Motor neuron (in vitro differentiated cells): Measurements from ENCODE around the gene MOB1B. TPM values are rescaled to one million over a fixed set of nuclear protein-coding genes. Genes with fewer than 3 reads are reported as not detected.

Experiments
- ATAC-seq, 8 experiments: fragments of 200-7000 bp; cut with Tn5 transposase; replicated peaks in 6 of 8; 2 replicates each; pipeline ENCODE4 v1.8.0; 2021; ENCODE audit warnings: mild to moderate bottlenecking in 8 of 8, moderate library complexity in 8 of 8
- H3K27ac ChIP-seq, 2 donors: fragments of 250-450 bp; sonication (Bioruptor Pico); 2 replicates each; pipeline ENCODE4 v1.9.0; 2021; ENCODE audit warnings: antibody characterized with exemption in 2 of 2, mild to moderate bottlenecking in 2 of 2, moderate library complexity in 1 of 2
- H3K4me1 ChIP-seq, 2 donors: fragments of 250-450 bp; sonication (Bioruptor Pico); replicated peaks in 1 of 2; 2 replicates each; pipeline ENCODE4 v1.6.1; 2021; ENCODE audit warnings: antibody characterized with exemption in 2 of 2, mild to moderate bottlenecking in 2 of 2, moderate library complexity in 1 of 2
- H3K4me3 ChIP-seq, 5 donors: fragments of 250-450 bp; sonication (Bioruptor Pico); 2 replicates each; pipeline ENCODE4 v1.9.0; 2021; ENCODE audit warnings: antibody characterized with exemption in 5 of 5, mild to moderate bottlenecking in 5 of 5, moderate library complexity in 4 of 5
- WGBS, 10 experiments: fragments of 450-650 bp; shearing (Covaris generic); methylation state at CpG; one replicate each; pipeline ENCODE4 v1.0.0; 2022; 5-methylcytosine and 5-hydroxymethylcytosine counted together
- in situ Hi-C, 9 experiments: fragments of 400-800 bp; cut with MboI; loops; one replicate each; pipeline ENCODE4 v1.15.0; 2021; ENCODE audit warnings: low sequenced_read_pairs in 9 of 9, low pct_unique_long_range_greater_than_20kb in 2 of 9; ENCODE audit not compliant: unreplicated experiment in 9 of 9
- total RNA-seq, 8 experiments: library from RNA; unstranded; fragments of 300-600 nt; gene quantifications; 2 replicates each; pipeline versions ENCODE4 v1.2.3 to v1.2.4, GENCODE V29; 2022

Gene MOB1B
- total RNA-seq: 10 to 100 TPM in 7 of 8 experiments, 1 to 10 TPM in 1; 6.0 to 26.8 (median 19.2) TPM

DNA sequence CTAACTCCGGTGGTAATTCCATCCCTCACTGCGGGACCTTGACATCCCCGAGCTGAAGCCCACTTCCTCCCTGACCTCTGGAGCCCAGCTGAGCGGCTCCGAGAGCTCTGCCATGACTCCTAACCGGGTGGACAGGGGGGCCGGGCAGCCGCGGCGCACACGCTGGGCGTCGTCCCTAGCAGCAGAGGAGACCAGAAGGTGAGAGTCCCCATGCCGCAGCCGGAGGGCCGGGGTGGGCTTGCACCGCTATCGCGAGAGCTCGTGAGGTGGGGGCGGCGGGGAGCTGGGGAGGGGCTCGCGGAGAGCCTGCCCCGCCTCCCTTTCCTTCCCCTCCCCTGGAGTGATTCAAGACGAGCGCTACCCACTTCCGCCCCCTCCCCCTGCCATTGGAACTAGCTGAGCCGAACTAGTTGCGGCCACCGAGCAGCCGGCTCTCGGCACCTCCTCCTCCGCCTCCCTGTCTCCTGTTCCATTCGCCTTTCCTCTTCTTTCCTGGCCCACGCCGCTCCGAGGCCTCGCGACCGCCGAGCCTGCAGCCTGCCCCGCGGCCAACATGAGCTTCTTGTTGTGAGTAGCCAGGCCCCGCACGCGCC is at the start of gene MOB1B:
TSS of gene MOB1B (plus strand) at position 386 of the 593 bp plus-strand sequence. CDS start at position 554, 168 bp downstream.
- Histone ChIP-seq H3K4me3 (peak within 1 kb of the TSS; percentile 65 to 96 (median 80)), H3K27ac (peak within 1 kb of the TSS; percentile 77 to 82), H3K4me1 (peaks cover 2 to 8% of the 10 kb centered on the region in 2 donors)
- peak; percentile 90 to 95 (median 92) for ATAC-seq
- 0 to 4% (median 0%) methylated on average over 3 to 4 of the region's 47 CpGs; no CpG with 5 or more reads in 7 of the 10 experiments for WGBS, 10 experiments
- in situ Hi-C loops: no loop called here

DNA sequence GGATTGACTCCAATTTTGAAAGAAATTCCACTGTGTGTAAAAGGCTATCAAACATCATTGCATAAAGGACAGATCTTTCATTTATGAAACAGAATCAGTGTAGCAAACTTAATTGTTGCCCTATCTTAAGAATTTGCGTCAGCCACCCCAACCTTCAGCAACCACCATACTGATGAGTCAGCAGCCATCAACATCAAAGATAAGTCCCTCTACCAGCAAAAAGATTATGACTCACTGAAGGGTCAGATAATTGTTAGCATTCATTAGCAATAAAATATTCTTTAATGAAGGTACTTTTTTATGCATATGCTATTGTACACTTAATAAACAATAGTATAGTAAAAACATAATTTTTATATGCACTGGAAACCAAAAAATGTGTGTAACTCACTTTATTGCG is 46.7 kb upstream of the MOB1B start:
- Histone ChIP-seq H3K4me1 (no peaks in the 10 kb centered on the region), H3K4me3 (no peak overlapping the region), H3K27ac (no peak overlapping the region)
- ATAC-seq: no peak
- in situ Hi-C loops: no loop called here
- WGBS, 10 experiments: 92 to 100% (median 100%) methylated on average over 1 to 2 of the region's 2 CpGs; no CpG with 5 or more reads in 1 of the 10 experiments

DNA sequence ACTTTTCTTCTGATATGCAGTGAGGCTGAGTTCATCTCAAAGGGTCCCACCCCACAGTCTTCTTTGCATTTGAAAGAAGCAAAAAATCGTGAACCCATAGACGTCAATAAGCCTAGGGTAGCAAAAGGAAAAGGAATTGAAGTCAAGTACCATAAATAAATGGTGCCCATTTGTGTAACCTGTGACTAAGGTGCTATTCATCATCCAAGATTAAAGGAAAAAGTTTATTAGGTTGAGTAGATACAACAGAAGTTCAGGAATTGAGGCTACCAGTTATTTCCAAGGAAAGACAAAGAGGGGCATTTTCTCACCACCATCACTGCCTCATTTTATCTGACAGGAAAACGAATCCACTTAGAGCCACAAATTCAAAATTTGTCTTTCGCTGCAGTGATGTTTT is 43.7 kb upstream of the MOB1B start:
- WGBS, 10 experiments: 0 to 80% (median 48%) methylated on average over 1 to 4 of the region's 4 CpGs
- Histone ChIP-seq H3K4me1 (no peaks in the 10 kb centered on the region), H3K4me3 (no peak overlapping the region), H3K27ac (no peak overlapping the region)
- in situ Hi-C loops: no loop called here
- no peak for ATAC-seq

DNA sequence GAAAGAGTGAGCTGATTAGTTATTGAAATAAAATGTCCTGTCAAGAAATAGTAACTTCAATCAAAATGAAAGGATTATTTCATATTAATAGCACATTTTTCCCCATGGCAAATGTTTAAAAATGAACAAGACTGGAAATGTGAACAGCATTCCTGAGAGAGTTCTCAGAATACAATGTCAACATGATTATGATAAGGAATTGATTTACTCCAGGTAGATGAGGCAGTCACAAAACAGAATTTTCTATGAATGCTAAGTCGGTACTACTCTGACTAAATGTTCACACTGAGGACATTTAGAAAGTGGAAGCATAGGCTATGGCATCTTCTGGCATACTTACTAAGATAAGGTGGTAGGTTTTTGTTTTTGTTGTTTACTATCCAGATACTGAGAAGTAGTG is 43.1 kb upstream of the MOB1B start:
- no peak overlapping the region for H3K27ac ChIP-seq
- in situ Hi-C loops: no loop called here
- WGBS, 10 experiments: 80 to 100% (median 100%) methylated on average over 1 of the region's 1 CpG; no CpG with 5 or more reads in 3 of the 10 experiments

DNA sequence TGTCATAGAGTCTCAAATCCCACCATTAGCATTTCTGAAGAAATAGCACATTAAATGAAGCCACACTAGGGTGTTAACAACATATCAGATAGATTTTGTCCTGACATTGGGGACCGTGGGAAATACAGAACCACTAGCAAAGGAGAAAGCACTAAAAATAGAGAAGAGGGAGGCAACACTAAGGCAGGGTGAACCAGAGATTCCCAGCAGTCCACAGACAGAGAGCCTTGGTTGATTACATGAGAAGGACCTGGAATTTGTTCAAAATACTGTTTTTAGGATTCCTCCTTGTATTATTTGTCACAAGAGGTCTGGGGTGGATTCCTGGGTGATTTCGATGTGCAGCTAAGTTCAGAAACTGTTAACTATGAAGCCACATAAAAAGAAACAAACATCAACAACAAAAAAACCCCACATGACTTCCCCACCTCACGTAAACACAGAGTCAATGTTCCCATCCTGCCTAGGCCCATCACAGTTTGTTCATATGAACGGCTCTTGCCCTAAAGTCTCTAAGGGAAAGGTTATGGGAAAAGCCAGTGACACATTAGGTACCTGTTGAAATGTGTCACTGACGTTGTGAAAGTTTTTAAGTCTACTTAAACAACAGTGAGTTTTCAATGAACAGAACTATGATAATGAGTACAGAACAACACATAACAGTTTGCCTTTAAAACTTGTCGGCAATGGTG is 38.9 kb upstream of the MOB1B start:
- peak in 2 of 8 experiments; percentile 42 to 47 for ATAC-seq
- in situ Hi-C loops: no loop called here
- no peaks in the 10 kb centered on the region for H3K4me1 ChIP-seq
- 0 to 100% (median 52%) methylated on average over 1 to 6 of the region's 6 CpGs for WGBS, 10 experiments
- H3K27ac ChIP-seq: no peak overlapping the region
- no peak overlapping the region for H3K4me3 ChIP-seq

More for the DNA sequence above, 43.1 kb upstream of the MOB1B start:
- no peak for ATAC-seq
- no peak overlapping the region for H3K4me3 ChIP-seq
- no peaks in the 10 kb centered on the region for H3K4me1 ChIP-seq

DNA sequence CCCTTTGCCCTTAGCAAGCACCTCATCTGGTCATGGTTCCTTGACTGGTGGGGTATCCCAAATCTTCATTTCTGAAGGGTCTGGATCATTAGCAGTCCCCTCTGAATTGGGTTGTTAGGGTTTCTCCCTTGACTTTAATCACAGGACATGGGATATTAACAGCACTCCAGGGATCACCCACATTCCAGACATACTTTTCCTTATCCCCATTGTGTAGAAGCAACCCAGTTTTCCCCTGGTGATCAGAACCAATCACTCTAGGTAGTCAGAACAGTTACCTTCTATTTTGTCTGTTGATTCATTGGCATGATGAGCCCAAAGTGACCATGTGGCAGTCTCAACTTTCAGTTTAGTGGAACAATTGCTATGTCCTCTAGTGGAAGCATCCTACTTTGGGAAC is 33.4 kb upstream of the MOB1B start:
- Histone ChIP-seq H3K27ac (no peak overlapping the region), H3K4me3 (no peak overlapping the region), H3K4me1 (no peaks in the 10 kb centered on the region)
- no peak for ATAC-seq
- in situ Hi-C loops: no loop called here

DNA sequence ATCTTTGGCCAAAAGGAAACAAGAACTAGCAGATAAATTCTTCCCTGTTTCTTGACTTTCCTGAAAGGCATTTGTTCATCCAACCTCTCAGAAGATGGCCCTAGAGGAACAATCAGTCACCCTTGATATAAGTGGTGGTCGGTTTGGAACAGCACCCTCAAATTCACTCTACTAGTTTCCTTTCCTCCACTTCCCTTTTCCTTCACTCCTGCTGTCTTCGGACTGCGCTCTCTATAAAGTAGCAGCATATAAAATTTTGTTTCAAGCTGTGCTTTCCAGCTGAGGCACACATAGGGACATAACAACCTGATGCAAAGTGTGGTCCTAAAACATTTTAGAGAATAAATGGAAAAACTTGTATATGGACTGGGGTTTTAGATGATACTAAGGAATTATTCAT is 29.0 kb upstream of the MOB1B start:
- no peaks in the 10 kb centered on the region for H3K4me1 ChIP-seq
- in situ Hi-C loops: no loop called here
- ATAC-seq: no peak
- no peak overlapping the region for H3K4me3 ChIP-seq
- 17 to 100% (median 86%) methylated on average over 1 to 3 of the region's 3 CpGs; no CpG with 5 or more reads in 1 of the 10 experiments for WGBS, 10 experiments
- no peak overlapping the region for H3K27ac ChIP-seq

DNA sequence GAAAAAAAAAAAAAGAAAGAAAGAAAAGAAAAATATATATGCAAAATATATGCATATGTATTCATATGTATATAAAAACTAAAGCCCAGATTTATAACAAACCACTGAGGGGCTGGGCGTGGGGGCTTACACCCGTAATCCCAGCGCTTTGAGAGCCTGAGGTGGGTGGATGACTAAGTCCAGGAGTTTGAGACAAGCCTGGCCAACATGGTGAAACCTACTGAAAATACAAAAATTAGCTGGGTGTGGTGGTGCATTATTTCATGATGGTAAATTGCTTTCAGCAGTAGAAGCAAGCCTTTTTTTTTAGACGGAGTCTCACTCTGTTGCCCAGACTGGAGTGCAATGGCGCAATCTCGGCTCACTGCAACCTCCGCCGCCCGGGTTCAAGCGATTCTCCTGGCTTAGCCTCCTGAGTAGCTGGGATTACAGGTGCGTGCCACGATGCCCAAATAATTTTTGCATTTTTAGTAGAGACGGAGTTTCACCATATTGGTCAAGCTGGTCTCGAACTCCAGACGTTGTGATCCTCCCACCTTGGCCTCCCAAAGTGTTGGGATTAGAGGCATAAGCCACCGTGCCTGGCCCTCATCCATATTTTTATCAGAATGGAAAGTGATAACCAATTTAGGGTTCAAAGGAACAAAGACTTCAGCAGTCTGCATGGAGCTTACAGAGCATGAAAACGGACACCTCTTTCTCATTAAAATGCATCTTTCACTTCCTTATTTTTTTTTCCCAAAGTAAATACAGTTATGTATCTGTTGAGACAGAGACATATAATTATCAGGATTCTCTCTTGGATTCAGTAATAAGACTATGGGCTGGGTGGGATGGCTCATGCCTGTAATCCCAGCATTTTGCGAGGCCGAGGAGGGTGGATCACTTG is 27.7 kb upstream of the MOB1B start:
- ATAC-seq: peak in 3 of 8 experiments; percentile 59 to 77 (median 64)
- in situ Hi-C loops: no loop called here
- H3K4me1 ChIP-seq: no peaks in the 10 kb centered on the region

DNA sequence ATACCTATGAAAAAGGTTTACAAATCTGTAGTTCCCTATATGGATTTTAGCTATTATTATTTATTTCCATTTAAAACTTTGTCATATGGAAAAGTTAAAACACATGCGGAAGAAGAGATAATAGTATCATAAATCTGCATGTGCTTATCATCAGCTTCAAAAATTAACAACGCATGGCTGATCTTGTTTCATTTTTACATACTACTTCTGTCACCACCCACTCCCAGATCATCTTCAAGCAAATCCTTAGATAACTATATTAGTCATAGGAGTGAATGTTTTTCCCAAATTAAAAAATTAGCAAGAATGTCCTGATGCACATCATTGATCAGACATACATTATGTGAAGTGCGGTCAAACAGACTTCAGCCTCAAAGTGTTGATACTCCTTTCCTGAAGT is 24.6 kb upstream of the MOB1B start:
- peak in 3 of 8 experiments; percentile 59 to 87 (median 72) for ATAC-seq
- Histone ChIP-seq H3K4me1 (no peaks in the 10 kb centered on the region), H3K27ac (no peak overlapping the region), H3K4me3 (no peak overlapping the region)
- in situ Hi-C loops: no loop called here
- 0 to 94% (median 45%) methylated on average over 1 to 3 of the region's 3 CpGs; no CpG with 5 or more reads in 2 of the 10 experiments for WGBS, 10 experiments

More for the DNA sequence above, 27.7 kb upstream of the MOB1B start:
- 52 to 100% (median 92%) methylated on average over 3 to 14 of the region's 19 CpGs for WGBS, 10 experiments
- no peak overlapping the region for H3K27ac ChIP-seq
- H3K4me3 ChIP-seq: no peak overlapping the region

DNA sequence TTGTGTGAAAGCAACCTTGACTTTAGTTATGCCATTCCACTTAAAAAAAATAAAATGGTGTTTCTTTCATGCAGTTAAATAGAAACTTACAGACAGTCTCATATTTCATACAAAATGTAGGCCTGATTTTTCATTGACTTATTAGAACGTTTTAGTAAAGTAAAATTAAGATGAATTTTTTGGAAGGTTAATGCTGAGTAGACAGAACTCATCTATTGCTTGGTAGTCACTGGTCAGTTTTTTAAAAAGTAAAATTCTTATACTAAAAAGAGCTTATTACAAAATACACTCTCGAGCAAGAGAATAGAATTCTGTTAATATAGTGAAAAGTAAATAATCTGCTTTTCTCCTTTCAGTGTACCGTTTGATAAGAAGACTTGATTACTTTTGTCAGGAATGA is 21.4 kb upstream of the MOB1B start:
- no peak for ATAC-seq
- in situ Hi-C loops: no loop called here
- H3K4me1 ChIP-seq: no peaks in the 10 kb centered on the region
- no peak overlapping the region for H3K4me3 ChIP-seq
- WGBS, 10 experiments: 36 to 100% (median 76%) methylated on average over 1 to 3 of the region's 3 CpGs
- no peak overlapping the region for H3K27ac ChIP-seq

DNA sequence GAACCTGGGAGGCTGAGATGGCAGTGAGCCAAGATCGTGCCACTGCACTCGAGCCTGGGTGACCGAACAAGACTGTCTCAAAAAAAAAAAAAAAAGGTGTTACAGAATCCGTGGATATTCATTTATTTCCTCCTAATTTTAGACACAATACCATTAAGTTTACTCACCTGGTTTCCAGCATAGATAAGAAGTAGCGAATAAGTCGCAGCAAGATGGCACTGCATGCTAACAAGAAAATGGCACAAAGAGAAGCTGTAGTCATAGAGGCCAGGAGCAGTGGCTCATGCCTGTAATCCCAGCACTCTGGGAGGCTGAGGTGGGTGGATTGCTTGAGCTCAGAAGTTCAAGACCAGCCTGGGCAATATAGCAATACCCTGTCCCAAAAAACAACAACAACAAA is 17.0 kb upstream of the MOB1B start:
- 0 to 83% (median 54%) methylated on average over 1 to 4 of the region's 6 CpGs; no CpG with 5 or more reads in 3 of the 10 experiments for WGBS, 10 experiments

DNA sequence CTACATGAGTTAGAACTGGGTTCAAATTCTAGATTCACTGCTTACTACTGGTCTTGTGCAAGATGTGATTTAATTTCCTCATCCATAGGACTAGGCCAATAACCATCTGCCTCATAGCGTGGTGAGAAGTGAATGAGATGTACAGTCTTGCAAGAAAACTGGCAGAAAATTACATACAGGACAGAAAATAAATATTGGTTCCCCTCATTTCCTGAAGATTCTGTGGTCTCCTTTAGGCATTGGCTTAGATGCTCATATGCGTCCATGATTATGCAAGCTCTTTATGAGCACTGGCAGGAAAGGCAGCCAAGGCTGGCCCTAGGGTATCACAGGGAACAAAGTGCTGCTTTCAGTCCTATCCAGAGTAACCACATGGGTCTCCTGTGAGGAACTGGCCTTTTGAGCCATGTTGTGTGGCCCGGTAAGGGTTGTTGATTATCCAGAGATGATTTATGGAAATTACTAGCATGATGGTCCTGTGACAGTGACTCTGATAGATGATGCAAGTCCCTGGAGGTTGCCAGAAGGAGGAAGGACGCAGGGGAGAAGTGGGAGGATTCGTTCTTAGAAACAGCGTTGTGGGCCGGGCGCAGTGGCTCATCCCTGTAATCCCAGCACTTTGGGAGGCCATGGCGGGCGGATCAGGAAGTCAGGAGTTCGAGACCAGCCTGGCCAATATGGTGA is 9.9 kb upstream of the MOB1B start:
- in situ Hi-C loops: no loop called here
- peak in 1 of 8 experiments; percentile 74 for ATAC-seq
- Histone ChIP-seq H3K27ac (no peak overlapping the region), H3K4me3 (no peak overlapping the region), H3K4me1 (peaks cover 7 to 9% of the 10 kb centered on the region in 2 donors)
- WGBS, 10 experiments: 40 to 100% (median 87%) methylated on average over 1 to 11 of the region's 11 CpGs; no CpG with 5 or more reads in 1 of the 10 experiments

More for the DNA sequence above, 17.0 kb upstream of the MOB1B start:
- Histone ChIP-seq H3K27ac (no peak overlapping the region), H3K4me1 (no peaks in the 10 kb centered on the region), H3K4me3 (no peak overlapping the region)
- in situ Hi-C loops: no loop called here
- no peak for ATAC-seq
